HG03442 (cell line): Measurements from ENCODE around the gene FRAS1.
"Not testable (repeated sequence)": the region's sequence is repeated elsewhere in the genome, so short reads cannot be mapped to it uniquely, and the experiment has no call there.

Source experiments
- ATAC-seq: cut with Tn5 transposase; IDR thresholded peaks from one replicate; pipeline ENCODE4 v1.9.1; 2021; ENCODE audit warnings: mild to moderate bottlenecking, moderate library complexity; ENCODE audit not compliant: unreplicated experiment

The FRAS1 gene

GRCh38 chr4:78119698-78120097 is 62.6 kb downstream of the FRAS1 start:
- no peak for ATAC-seq

- ATAC-seq = no peak
Observed at GRCh38 chr4:78120144-78120880, 63.2 kb downstream of the FRAS1 start.

GRCh38 chr4:78121338-78121904 is 64.3 kb downstream of the FRAS1 start:
- ATAC-seq = no peak

GRCh38 chr4:78125834-78126331 is 68.8 kb downstream of the FRAS1 start:
- not testable (repeated sequence) for ATAC-seq

GRCh38 chr4:78129383-78130108 is 72.4 kb downstream of the FRAS1 start:
- no peak for ATAC-seq

GRCh38 chr4:78131403-78131802 is 74.3 kb downstream of the FRAS1 start:
- no peak for ATAC-seq

- ATAC-seq = no peak
Observed at GRCh38 chr4:78136109-78137081, 79.3 kb downstream of the FRAS1 start.

- no peak for ATAC-seq
Observed at GRCh38 chr4:78137532-78137931, 80.4 kb downstream of the FRAS1 start.

GRCh38 chr4:78138252-78138651 is 81.1 kb downstream of the FRAS1 start:
- no peak for ATAC-seq

GRCh38 chr4:78143634-78144033 is 86.5 kb downstream of the FRAS1 start:
- ATAC-seq = no peak

GRCh38 chr4:78145008-78145407 is 87.9 kb downstream of the FRAS1 start:
- ATAC-seq = no peak

- no peak for ATAC-seq
Observed at GRCh38 chr4:78145622-78146021, 88.5 kb downstream of the FRAS1 start.

GRCh38 chr4:78149751-78150542 is 92.8 kb downstream of the FRAS1 start:
- no peak for ATAC-seq

GRCh38 chr4:78150543-78150864 is 93.4 kb downstream of the FRAS1 start:
- no peak for ATAC-seq

- no peak for ATAC-seq
Observed at GRCh38 chr4:78152795-78153194, 95.7 kb downstream of the FRAS1 start.

GRCh38 chr4:78154972-78155590 is 98.0 kb downstream of the FRAS1 start:
- ATAC-seq = no peak

GRCh38 chr4:78155616-78156105 is 98.5 kb downstream of the FRAS1 start:
- no peak for ATAC-seq

GRCh38 chr4:78156520-78156919 is 99.4 kb downstream of the FRAS1 start:
- ATAC-seq = no peak

GRCh38 chr4:78162342-78162741 is 105.2 kb downstream of the FRAS1 start:
- ATAC-seq = no peak
